ENCODE results near the gene NIT1.

Gene NIT1

GRCh38 chr1:161079436-161080110 lies 38.3 kb upstream of the NIT1 start:
- TF ChIP-seq FOXM1 (IDR thresholded peaks at IDR 0.05; ENCODE audit: borderline replicate concordance, low read depth) (no peak), NFIC (IDR thresholded peaks at IDR 0.05) (no peak), CEBPB (IDR thresholded peaks at IDR 0.05) (no peak), TEAD4 (IDR thresholded peaks at IDR 0.05) (no peak), REST (IDR thresholded peaks at IDR 0.05; ENCODE audit: low read depth) (no peak), MAX (IDR thresholded peaks at IDR 0.05) (no peak), EP300 (IDR thresholded peaks at IDR 0.05; ENCODE audit: borderline replicate concordance) (no peak), USF1 (IDR thresholded peaks at IDR 0.05) (no peak), TCF12 (IDR thresholded peaks at IDR 0.05; ENCODE audit: low read depth) (no peak), ZBTB7A (IDR thresholded peaks at IDR 0.05; ENCODE audit: low read depth) (no peak), YY1 (IDR thresholded peaks at IDR 0.05; ENCODE audit: low read depth) (no peak), RAD21 (IDR thresholded peaks at IDR 0.05; ENCODE audit: low read depth) (no peak), CREB1 (IDR thresholded peaks at IDR 0.05; ENCODE audit: low read depth) (no peak), EGR1 (IDR thresholded peaks at IDR 0.05) (no peak), TAF1 (IDR thresholded peaks at IDR 0.05; ENCODE audit: low read depth) (no peak)

GRCh38 chr1:161080441-161081405 lies 37.2 kb upstream of the NIT1 start:
- TF ChIP-seq ZBTB7A (IDR thresholded peaks at IDR 0.05; ENCODE audit: low read depth) (no peak), RAD21 (IDR thresholded peaks at IDR 0.05; ENCODE audit: low read depth) (no peak), REST (IDR thresholded peaks at IDR 0.05; ENCODE audit: low read depth) (no peak)

- TF ChIP-seq REST (IDR thresholded peaks at IDR 0.05; ENCODE audit: low read depth) (no peak), MAX (IDR thresholded peaks at IDR 0.05) (no peak)
Observed at GRCh38 chr1:161081519-161081918, 36.4 kb upstream of the NIT1 start.

GRCh38 chr1:161082483-161082882 lies 35.4 kb upstream of the NIT1 start:
- TF ChIP-seq RAD21 (IDR thresholded peaks at IDR 0.05; ENCODE audit: low read depth) (no peak), EGR1 (IDR thresholded peaks at IDR 0.05) (no peak), CREB1 (IDR thresholded peaks at IDR 0.05; ENCODE audit: low read depth) (no peak)

- TF ChIP-seq CEBPB (IDR thresholded peaks at IDR 0.05) (peak; percentile 99), RAD21 (IDR thresholded peaks at IDR 0.05; ENCODE audit: low read depth) (no peak; the same call in 1 of the 2 replicates), NFIC (IDR thresholded peaks at IDR 0.05) (peak; percentile 80), EP300 (IDR thresholded peaks at IDR 0.05; ENCODE audit: borderline replicate concordance) (peak; percentile 77), YY1 (IDR thresholded peaks at IDR 0.05; ENCODE audit: low read depth) (peak; percentile 62), USF1 (IDR thresholded peaks at IDR 0.05) (0 out of 2 replicates have a peak, but pooled peaks have one; percentile 38), EGR1 (IDR thresholded peaks at IDR 0.05) (no peak), ZBTB7A (IDR thresholded peaks at IDR 0.05; ENCODE audit: low read depth) (no peak; the same call in 1 of the 2 replicates), MAX (IDR thresholded peaks at IDR 0.05) (peak; percentile 48; the same call in 1 of the 2 replicates), TAF1 (IDR thresholded peaks at IDR 0.05; ENCODE audit: low read depth) (no peak), REST (IDR thresholded peaks at IDR 0.05; ENCODE audit: low read depth) (no peak), CREB1 (IDR thresholded peaks at IDR 0.05; ENCODE audit: low read depth) (peak; percentile 73), FOXM1 (IDR thresholded peaks at IDR 0.05; ENCODE audit: borderline replicate concordance, low read depth) (peak; percentile 59; the same call in 1 of the 2 replicates), TEAD4 (IDR thresholded peaks at IDR 0.05) (peak; percentile 77), TCF12 (IDR thresholded peaks at IDR 0.05; ENCODE audit: low read depth) (peak; percentile 93)
Observed at GRCh38 chr1:161082996-161083747, 34.7 kb upstream of the NIT1 start.
